Measurements from ENCODE around the gene LDB2.

Gene LDB2

GRCh38 chr4:16754104-16754503 lies 144.3 kb downstream of the LDB2 start:
- DNase-seq: no peak

- DNase-seq: no peak
Measured at GRCh38 chr4:16752150-16752549, 146.3 kb downstream of the LDB2 start.

GRCh38 chr4:16750882-16751642 lies 147.4 kb downstream of the LDB2 start:
- no peak for DNase-seq

- no peak for DNase-seq
Measured at GRCh38 chr4:16750216-16750615, 148.2 kb downstream of the LDB2 start.

GRCh38 chr4:16745887-16746286 lies 152.6 kb downstream of the LDB2 start:
- DNase-seq: no peak

- no peak for DNase-seq
Measured at GRCh38 chr4:16745009-16745635, 153.3 kb downstream of the LDB2 start.

GRCh38 chr4:16741287-16741686 lies 157.2 kb downstream of the LDB2 start:
- no peak for DNase-seq

- no peak for DNase-seq
Measured at GRCh38 chr4:16739997-16740624, 158.3 kb downstream of the LDB2 start.

GRCh38 chr4:16738558-16738957 lies 159.9 kb downstream of the LDB2 start:
- DNase-seq: no peak

GRCh38 chr4:16733509-16733908 lies 164.9 kb downstream of the LDB2 start:
- DNase-seq: no peak

- no peak for DNase-seq
Measured at GRCh38 chr4:16732741-16733140, 165.7 kb downstream of the LDB2 start.

- DNase-seq: no peak
Measured at GRCh38 chr4:16731776-16732380, 166.6 kb downstream of the LDB2 start.

- no peak for DNase-seq
Measured at GRCh38 chr4:16730522-16731205, 167.8 kb downstream of the LDB2 start.

- no peak for DNase-seq
Measured at GRCh38 chr4:16729336-16729735, 169.1 kb downstream of the LDB2 start.

- no peak for DNase-seq
Measured at GRCh38 chr4:16728849-16729248, 169.6 kb downstream of the LDB2 start.

- DNase-seq: no peak
Measured at GRCh38 chr4:16728111-16728510, 170.3 kb downstream of the LDB2 start.

- no peak for DNase-seq
Measured at GRCh38 chr4:16727218-16727617, 171.2 kb downstream of the LDB2 start.

- DNase-seq: no peak
Measured at GRCh38 chr4:16726368-16727050, 171.9 kb downstream of the LDB2 start.

- DNase-seq: no peak
Measured at GRCh38 chr4:16725252-16725651, 173.2 kb downstream of the LDB2 start.

- DNase-seq: no peak
Measured at GRCh38 chr4:16722416-16722815, 176.0 kb downstream of the LDB2 start.

GRCh38 chr4:16721613-16722291 lies 176.7 kb downstream of the LDB2 start:
- DNase-seq: peak in 1 of 5 experiments; percentile 38

- no peak for DNase-seq
Measured at GRCh38 chr4:16720761-16721160, 177.7 kb downstream of the LDB2 start.
